Liver (tissue), 9 donors: Measurements from ENCODE around the gene LGALS9. TPM values are rescaled to one million over a fixed set of nuclear protein-coding genes. Genes with fewer than 3 reads are reported as not detected.

Experiments used
- DNase-seq: peaks from one replicate; pipeline ENCODE4 v3.0.0-alpha.2; 2017; ENCODE audit warnings: low spot score
- H3K27ac ChIP-seq, 2 donors: one replicate each; pipeline ENCODE4 v1.7.0; 2013; ENCODE audit warnings: inconsistent platforms in 2 of 2, low read length in 2 of 2, control low read depth in 1 of 2, low read depth in 1 of 2, mild to moderate bottlenecking in 1 of 2
- H3K27me3 ChIP-seq, 4 donors: one replicate each; pipeline versions ENCODE4 v1.6.1 to v1.7.0; 2013; ENCODE audit warnings: low read length in 3 of 4, inconsistent platforms in 1 of 4, mild to moderate bottlenecking in 1 of 4, moderate library complexity in 1 of 4; ENCODE audit not compliant: control insufficient read depth in 4 of 4, insufficient read depth in 4 of 4
- H3K36me3 ChIP-seq, 4 donors: one replicate each; pipeline versions ENCODE4 v1.6.1 to v1.7.0; 2013; ENCODE audit warnings: low read length in 3 of 4, mild to moderate bottlenecking in 3 of 4, low read depth in 1 of 4, moderate library complexity in 1 of 4; ENCODE audit not compliant: control insufficient read depth in 4 of 4, insufficient read depth in 3 of 4
- H3K4me1 ChIP-seq, 4 donors: one replicate each; pipeline versions ENCODE4 v1.6.1 to v1.7.0; 2013; ENCODE audit warnings: low read length in 3 of 4, mild to moderate bottlenecking in 3 of 4, moderate library complexity in 1 of 4; ENCODE audit not compliant: control insufficient read depth in 4 of 4, insufficient read depth in 4 of 4
- H3K4me3 ChIP-seq, 3 donors: one replicate each; pipeline versions ENCODE4 v1.6.1 to v1.7.0; 2013; ENCODE audit warnings: low read length in 3 of 3, control low read depth in 1 of 3, low read depth in 1 of 3, mild to moderate bottlenecking in 1 of 3
- H3K9ac ChIP-seq, 2 donors: one replicate each; pipeline ENCODE4 v1.7.0; 2013; ENCODE audit warnings: low read length in 2 of 2, mild to moderate bottlenecking in 2 of 2, moderate library complexity in 2 of 2, control low read depth in 1 of 2, low read depth in 1 of 2
- H3K9me3 ChIP-seq, 4 donors: one replicate each; pipeline versions ENCODE4 v1.6.1 to v1.7.0; 2013; ENCODE audit warnings: low read length in 3 of 4; ENCODE audit not compliant: control insufficient read depth in 4 of 4
- ATF3 ChIP-seq: IDR thresholded peaks from 2 replicates; pipeline ENCODE4 v1.6.1; 2016; ENCODE audit warnings: antibody characterized with exemption
- EGR1 ChIP-seq, 2 donors: IDR thresholded peaks; 2 replicates each; pipeline ENCODE4 v1.6.1; 2016 to 2018; ENCODE audit warnings: antibody characterized with exemption in 2 of 2, low read depth in 2 of 2
- FOXA1 ChIP-seq: IDR thresholded peaks from 2 replicates; pipeline ENCODE4 v1.6.1; 2016; ENCODE audit warnings: antibody characterized with exemption
- FOXA2 ChIP-seq: IDR thresholded peaks from 2 replicates; pipeline ENCODE4 v1.6.1; 2016; ENCODE audit warnings: antibody characterized with exemption
- GABPA ChIP-seq, 2 donors: IDR thresholded peaks in 1 of 2; conservative IDR thresholded peaks in 1 of 2; 2 replicates each; pipeline ENCODE4 v1.6.1; 2016; ENCODE audit warnings: antibody characterized with exemption in 2 of 2, mild to moderate bottlenecking in 1 of 2, moderate library complexity in 1 of 2
- HNF4A ChIP-seq, 2 donors: conservative IDR thresholded peaks; 2 replicates each; pipeline ENCODE4 v1.6.1; 2016; ENCODE audit warnings: antibody characterized with exemption in 2 of 2, mild to moderate bottlenecking in 2 of 2
- HNF4G ChIP-seq: IDR thresholded peaks from 2 replicates; pipeline ENCODE4 v1.6.1; 2016; ENCODE audit warnings: antibody characterized with exemption
- JUND ChIP-seq, 2 donors: IDR thresholded peaks; 2 replicates each; pipeline ENCODE4 v1.6.1; 2016; ENCODE audit warnings: antibody characterized with exemption in 2 of 2
- NR2F2 ChIP-seq: IDR thresholded peaks from 2 replicates; pipeline ENCODE4 v1.6.1; 2016; ENCODE audit warnings: antibody characterized with exemption
- RAD21 ChIP-seq, 2 donors: IDR thresholded peaks; 2 replicates each; pipeline ENCODE4 v1.6.1; 2016; ENCODE audit warnings: antibody characterized with exemption in 2 of 2, mild to moderate bottlenecking in 2 of 2
- RXRA ChIP-seq, 2 donors: IDR thresholded peaks; 2 replicates each; pipeline ENCODE4 v1.6.1; 2017 to 2018; ENCODE audit warnings: antibody characterized with exemption in 2 of 2, mild to moderate bottlenecking in 1 of 2
- SP1 ChIP-seq: IDR thresholded peaks from 2 replicates; pipeline ENCODE4 v1.6.1; 2018; ENCODE audit warnings: antibody characterized with exemption, mild to moderate bottlenecking
- TAF1 ChIP-seq: conservative IDR thresholded peaks from 2 replicates; pipeline ENCODE4 v1.6.1; 2016; ENCODE audit warnings: antibody characterized with exemption, mild to moderate bottlenecking
- YY1 ChIP-seq: IDR thresholded peaks from 2 replicates; pipeline ENCODE4 v1.6.1; 2016; ENCODE audit warnings: antibody characterized with exemption, mild to moderate bottlenecking
- WGBS: extraction: QIAGEN DNeasy Blood & Tissue Kit; methylation state at CpG from one replicate; pipeline ENCODE4 v1.1.7; 2013; 5-methylcytosine and 5-hydroxymethylcytosine counted together
- polyA plus RNA-seq, 2 donors: library from polyadenylated mRNA; stranded (reverse) in 1 of 2; unstranded in 1 of 2; fragments of 200-250 nt in 1 of 2; fragments of >200 nt in 1 of 2; fragmentation: Nextera tagmentation in 1 of 2; extraction: Ambion mirVana in 1 of 2; gene quantifications; one replicate each; pipeline versions ENCODE4 v1.2.1 to v1.2.3, GENCODE V29; 2013 to 2015
- total RNA-seq, 2 donors: library from RNA; depleted of rRNA; stranded (reverse); fragments of >200 nt; gene quantifications; one replicate each; pipeline ENCODE4 v1.2.3, GENCODE V29; 2014
- TF ChIP-seq, protein P1 (sequence below): fragments of 150-350 bp; IDR thresholded peaks from 2 replicates; pipeline ENCODE4 v1.5.1; 2017; ENCODE audit warnings: improper control_type of control experiment, low read depth, low read length; ENCODE audit not compliant: missing input control
- TF ChIP-seq, protein P2 (sequence below): IDR thresholded peaks from 2 replicates; pipeline ENCODE4 v1.6.1; 2016; ENCODE audit warnings: antibody characterized with exemption, mild to moderate bottlenecking
- TF ChIP-seq, protein P3 (sequence below): IDR thresholded peaks from 2 replicates; pipeline ENCODE4 v1.6.1; 2016; ENCODE audit warnings: antibody characterized with exemption
- TF ChIP-seq, protein P4 (sequence below): IDR thresholded peaks from 2 replicates; pipeline ENCODE4 v1.6.1; 2016; ENCODE audit warnings: antibody characterized with exemption
- donor health status: healthy.
- donor health status: healthy.
- donor health status: healthy.
- donor health status: healthy.
- donor health status: healthy.

LGALS9 gene
- total and polyA plus RNA-seq, 4 donors: 6.1 to 24.7 (median 13.5) TPM

- TF ChIP-seq NR2F2: no peak
- no peak for TF ChIP-seq EGR1 (IDR thresholded peaks at IDR 0.05; ENCODE audit: low read depth in 2 of 2)
- no peak for TF ChIP-seq ATF3
Measured at GRCh38 chr17:27622986-27623385, 8.0 kb upstream of the LGALS9 start (continued).

- H3K4me1 ChIP-seq: no peaks in the 10 kb centered on the region
- H3K4me3 ChIP-seq: no peak overlapping the region
- 88% methylated on average over 6 of the region's 6 CpGs for WGBS
- no peak overlapping the region for H3K27ac ChIP-seq
- no peaks in the 10 kb centered on the region for H3K9me3 ChIP-seq
- TF ChIP-seq EGR1 (IDR thresholded peaks at IDR 0.05; ENCODE audit: low read depth in 2 of 2) (no peak), GABPA (IDR thresholded peaks at IDR 0.05 in 1 of 2, conservative IDR thresholded peaks at IDR 0.05 in 1 of 2) (no peak), HNF4A (conservative IDR thresholded peaks at IDR 0.05) (no peak), FOXA1 (no peak), SP1 (no peak), YY1 (no peak), HNF4G (no peak), FOXA2 (no peak), NR2F2 (no peak), RXRA (IDR thresholded peaks at IDR 0.05) (no peak), TAF1 (no peak), JUND (IDR thresholded peaks at IDR 0.05) (no peak), ATF3 (no peak), RAD21 (IDR thresholded peaks at IDR 0.05) (no peak)
- TF ChIP-seq, protein P1, sequence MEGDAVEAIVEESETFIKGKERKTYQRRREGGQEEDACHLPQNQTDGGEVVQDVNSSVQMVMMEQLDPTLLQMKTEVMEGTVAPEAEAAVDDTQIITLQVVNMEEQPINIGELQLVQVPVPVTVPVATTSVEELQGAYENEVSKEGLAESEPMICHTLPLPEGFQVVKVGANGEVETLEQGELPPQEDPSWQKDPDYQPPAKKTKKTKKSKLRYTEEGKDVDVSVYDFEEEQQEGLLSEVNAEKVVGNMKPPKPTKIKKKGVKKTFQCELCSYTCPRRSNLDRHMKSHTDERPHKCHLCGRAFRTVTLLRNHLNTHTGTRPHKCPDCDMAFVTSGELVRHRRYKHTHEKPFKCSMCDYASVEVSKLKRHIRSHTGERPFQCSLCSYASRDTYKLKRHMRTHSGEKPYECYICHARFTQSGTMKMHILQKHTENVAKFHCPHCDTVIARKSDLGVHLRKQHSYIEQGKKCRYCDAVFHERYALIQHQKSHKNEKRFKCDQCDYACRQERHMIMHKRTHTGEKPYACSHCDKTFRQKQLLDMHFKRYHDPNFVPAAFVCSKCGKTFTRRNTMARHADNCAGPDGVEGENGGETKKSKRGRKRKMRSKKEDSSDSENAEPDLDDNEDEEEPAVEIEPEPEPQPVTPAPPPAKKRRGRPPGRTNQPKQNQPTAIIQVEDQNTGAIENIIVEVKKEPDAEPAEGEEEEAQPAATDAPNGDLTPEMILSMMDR: no peak
- TF ChIP-seq, protein P2, sequence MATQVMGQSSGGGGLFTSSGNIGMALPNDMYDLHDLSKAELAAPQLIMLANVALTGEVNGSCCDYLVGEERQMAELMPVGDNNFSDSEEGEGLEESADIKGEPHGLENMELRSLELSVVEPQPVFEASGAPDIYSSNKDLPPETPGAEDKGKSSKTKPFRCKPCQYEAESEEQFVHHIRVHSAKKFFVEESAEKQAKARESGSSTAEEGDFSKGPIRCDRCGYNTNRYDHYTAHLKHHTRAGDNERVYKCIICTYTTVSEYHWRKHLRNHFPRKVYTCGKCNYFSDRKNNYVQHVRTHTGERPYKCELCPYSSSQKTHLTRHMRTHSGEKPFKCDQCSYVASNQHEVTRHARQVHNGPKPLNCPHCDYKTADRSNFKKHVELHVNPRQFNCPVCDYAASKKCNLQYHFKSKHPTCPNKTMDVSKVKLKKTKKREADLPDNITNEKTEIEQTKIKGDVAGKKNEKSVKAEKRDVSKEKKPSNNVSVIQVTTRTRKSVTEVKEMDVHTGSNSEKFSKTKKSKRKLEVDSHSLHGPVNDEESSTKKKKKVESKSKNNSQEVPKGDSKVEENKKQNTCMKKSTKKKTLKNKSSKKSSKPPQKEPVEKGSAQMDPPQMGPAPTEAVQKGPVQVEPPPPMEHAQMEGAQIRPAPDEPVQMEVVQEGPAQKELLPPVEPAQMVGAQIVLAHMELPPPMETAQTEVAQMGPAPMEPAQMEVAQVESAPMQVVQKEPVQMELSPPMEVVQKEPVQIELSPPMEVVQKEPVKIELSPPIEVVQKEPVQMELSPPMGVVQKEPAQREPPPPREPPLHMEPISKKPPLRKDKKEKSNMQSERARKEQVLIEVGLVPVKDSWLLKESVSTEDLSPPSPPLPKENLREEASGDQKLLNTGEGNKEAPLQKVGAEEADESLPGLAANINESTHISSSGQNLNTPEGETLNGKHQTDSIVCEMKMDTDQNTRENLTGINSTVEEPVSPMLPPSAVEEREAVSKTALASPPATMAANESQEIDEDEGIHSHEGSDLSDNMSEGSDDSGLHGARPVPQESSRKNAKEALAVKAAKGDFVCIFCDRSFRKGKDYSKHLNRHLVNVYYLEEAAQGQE: no peak
- TF ChIP-seq, protein P3, sequence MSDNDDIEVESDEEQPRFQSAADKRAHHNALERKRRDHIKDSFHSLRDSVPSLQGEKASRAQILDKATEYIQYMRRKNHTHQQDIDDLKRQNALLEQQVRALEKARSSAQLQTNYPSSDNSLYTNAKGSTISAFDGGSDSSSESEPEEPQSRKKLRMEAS: no peak
- TF ChIP-seq, protein P4, sequence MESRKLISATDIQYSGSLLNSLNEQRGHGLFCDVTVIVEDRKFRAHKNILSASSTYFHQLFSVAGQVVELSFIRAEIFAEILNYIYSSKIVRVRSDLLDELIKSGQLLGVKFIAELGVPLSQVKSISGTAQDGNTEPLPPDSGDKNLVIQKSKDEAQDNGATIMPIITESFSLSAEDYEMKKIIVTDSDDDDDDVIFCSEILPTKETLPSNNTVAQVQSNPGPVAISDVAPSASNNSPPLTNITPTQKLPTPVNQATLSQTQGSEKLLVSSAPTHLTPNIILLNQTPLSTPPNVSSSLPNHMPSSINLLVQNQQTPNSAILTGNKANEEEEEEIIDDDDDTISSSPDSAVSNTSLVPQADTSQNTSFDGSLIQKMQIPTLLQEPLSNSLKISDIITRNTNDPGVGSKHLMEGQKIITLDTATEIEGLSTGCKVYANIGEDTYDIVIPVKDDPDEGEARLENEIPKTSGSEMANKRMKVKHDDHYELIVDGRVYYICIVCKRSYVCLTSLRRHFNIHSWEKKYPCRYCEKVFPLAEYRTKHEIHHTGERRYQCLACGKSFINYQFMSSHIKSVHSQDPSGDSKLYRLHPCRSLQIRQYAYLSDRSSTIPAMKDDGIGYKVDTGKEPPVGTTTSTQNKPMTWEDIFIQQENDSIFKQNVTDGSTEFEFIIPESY: no peak
- peaks cover 0 to 19% (median 8%) of the 10 kb centered on the region in 4 donors for H3K36me3 ChIP-seq
- no peaks in the 10 kb centered on the region for H3K27me3 ChIP-seq
- no peak overlapping the region for H3K9ac ChIP-seq
- DNase-seq: no peak
Measured at GRCh38 chr17:27623614-27624013, 7.4 kb upstream of the LGALS9 start.
